Natural killer cell treated with Interleukin-12 subunit alpha and Interleukin-12 subunit beta and Interleukin-15 and Interleukin-18, amount 100 ng/mL, for 72 hours (primary cell): ENCODE data around the gene LRMDA. TPM values are rescaled to one million over a fixed set of nuclear protein-coding genes. Genes with fewer than 3 reads are reported as not detected.
"Not testable (repeated sequence)": the region's sequence is repeated elsewhere in the genome, so short reads cannot be mapped to it uniquely, and the experiment has no call there.

ENCODE experiments used
- ATAC-seq, 2 donors: fragments of 150-1000 bp; cut with Tn5 transposase in 1 of 2; sonication (Bioruptor Pico), chemical (Tn5 transposase) in 1 of 2; 2 replicates each; pipeline ENCODE4 v1.10.0; 2021
- DNase-seq: peaks from one replicate; pipeline ENCODE4 v3.0.0; 2022; ENCODE audit warnings: low spot score
- H3K27ac Mint-ChIP-seq, 2 donors: 1 replicate in 1 of 2; 2 replicates in 1 of 2; pipeline ENCODE4 v1.8.0; 2022; ENCODE audit warnings: mixed read lengths in 2 of 2, mild to moderate bottlenecking in 1 of 2, moderate library complexity in 1 of 2
- H3K27me3 Mint-ChIP-seq, 2 donors: 1 replicate in 1 of 2; 2 replicates in 1 of 2; pipeline ENCODE4 v1.8.0; 2022; ENCODE audit warnings: mixed read lengths in 2 of 2
- H3K36me3 Mint-ChIP-seq: one replicate; pipeline ENCODE4 v1.8.0; 2022; ENCODE audit warnings: mixed read lengths
- H3K4me1 Mint-ChIP-seq, 2 donors: 1 replicate in 1 of 2; 2 replicates in 1 of 2; pipeline ENCODE4 v1.8.0; 2022; ENCODE audit warnings: low read depth in 2 of 2, mixed read lengths in 2 of 2, mild to moderate bottlenecking in 1 of 2
- H3K4me3 Mint-ChIP-seq: one replicate; pipeline ENCODE4 v1.8.0; 2022; ENCODE audit warnings: mixed read lengths
- H3K9me3 Mint-ChIP-seq: 2 replicates; pipeline ENCODE4 v1.8.0; 2022; ENCODE audit warnings: mixed read lengths
- total RNA-seq, 2 donors: library from RNA; stranded (reverse); gene quantifications; one replicate each; pipeline ENCODE4 v1.2.3, GENCODE V29; 2022

The LRMDA gene
- total RNA-seq, 2 donors from 2014 or later, result 0.92 to 1.8 TPM

- H3K9me3 Mint-ChIP-seq, result no peaks in the 10 kb centered on the region
- ATAC-seq (no peak), DNase-seq (no peak)
- no peak overlapping the region for H3K27ac Mint-ChIP-seq
- H3K4me3 Mint-ChIP-seq, result no peak overlapping the region
- H3K36me3 Mint-ChIP-seq, result no peaks in the 10 kb centered on the region
- peaks cover 0 to 6% of the 10 kb centered on the region in 2 donors for H3K4me1 Mint-ChIP-seq
- peaks cover 13 to 44% of the 10 kb centered on the region in 2 donors for H3K27me3 Mint-ChIP-seq
Measured at GRCh38 chr10:75509706-75510105, 78.3 kb downstream of the LRMDA start.

DNA sequence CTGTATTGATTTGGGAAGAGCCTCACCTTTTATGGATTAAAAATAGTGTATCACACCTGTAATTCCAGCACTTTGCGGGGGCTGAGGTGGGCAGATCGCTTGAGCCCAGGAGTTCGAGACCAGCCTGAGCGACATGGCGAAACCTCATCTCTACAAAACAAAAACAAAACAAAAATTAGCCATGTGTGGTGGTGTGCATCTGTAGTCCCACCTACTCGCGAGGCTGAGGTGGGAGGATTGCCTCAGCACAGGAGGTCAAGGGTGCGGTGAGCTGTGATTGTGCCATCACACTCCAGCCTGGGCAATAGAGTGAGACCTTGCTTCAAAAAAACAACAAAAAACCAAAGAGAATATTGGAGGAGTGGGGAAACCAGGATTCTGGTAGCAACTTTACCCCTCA, 79.6 kb downstream of the LRMDA start:
- no peaks in the 10 kb centered on the region for H3K9me3 Mint-ChIP-seq
- H3K4me3 Mint-ChIP-seq, result no peak overlapping the region
- H3K4me1 Mint-ChIP-seq, result peaks cover 3 to 8% of the 10 kb centered on the region in 2 donors
- ATAC-seq (no peak), DNase-seq (no peak)
- H3K36me3 Mint-ChIP-seq, result no peaks in the 10 kb centered on the region
- no peak overlapping the region for H3K27ac Mint-ChIP-seq
- peaks cover 11 to 31% of the 10 kb centered on the region in 2 donors for H3K27me3 Mint-ChIP-seq

- DNase-seq (no peak), ATAC-seq (no peak)
- no peaks in the 10 kb centered on the region for H3K9me3 Mint-ChIP-seq
- H3K27ac Mint-ChIP-seq, result no peak overlapping the region
- H3K27me3 Mint-ChIP-seq, result peaks cover 11 to 31% of the 10 kb centered on the region in 2 donors
- H3K4me3 Mint-ChIP-seq, result no peak overlapping the region
- H3K36me3 Mint-ChIP-seq, result no peaks in the 10 kb centered on the region
- peaks cover 10 to 15% of the 10 kb centered on the region in 2 donors for H3K4me1 Mint-ChIP-seq
Measured at GRCh38 chr10:75512203-75512933, 80.9 kb downstream of the LRMDA start.

DNA sequence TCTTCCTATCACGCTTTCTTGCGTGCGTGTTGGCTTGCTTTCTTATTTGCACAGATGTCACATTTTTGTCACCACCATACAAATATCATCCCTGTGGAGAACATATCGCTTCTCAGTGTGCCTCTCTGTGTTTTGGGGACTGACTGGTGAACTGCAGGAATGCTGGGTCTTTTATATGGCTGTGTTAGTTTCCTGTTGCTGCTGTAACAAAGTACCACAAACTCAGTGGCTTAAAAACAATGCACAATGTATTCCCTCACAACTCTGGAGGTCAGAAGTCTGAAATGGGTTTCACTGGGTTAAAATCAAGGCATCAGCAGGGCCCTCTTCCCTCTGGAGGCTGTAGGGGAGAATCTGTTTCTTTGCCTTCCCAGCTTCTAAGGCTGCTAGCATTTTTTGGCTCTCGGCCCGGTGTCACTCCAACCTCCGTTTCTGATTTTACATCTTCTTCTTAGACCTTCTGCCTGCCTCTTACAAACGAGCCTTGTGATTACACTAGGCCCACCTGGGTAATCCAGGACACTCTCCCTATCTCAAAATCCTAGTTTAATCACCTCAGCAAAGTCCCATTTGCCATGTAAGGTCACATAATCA, 82.0 kb downstream of the LRMDA start:
- H3K4me3 Mint-ChIP-seq, result no peak overlapping the region
- peaks cover 10 to 15% of the 10 kb centered on the region in 2 donors for H3K4me1 Mint-ChIP-seq

GRCh38 chr10:75514830-75515229, 83.4 kb downstream of the LRMDA start:
- Mint-ChIP-seq H3K4me3 (no peak overlapping the region), H3K36me3 (peaks cover 9% of the 10 kb centered on the region), H3K9me3 (no peaks in the 10 kb centered on the region), H3K27me3 (peaks cover 20 to 48% of the 10 kb centered on the region in 2 donors), H3K4me1 (peaks cover 9 to 10% of the 10 kb centered on the region in 2 donors), H3K27ac (no peak overlapping the region)
- no peak for ATAC-seq
- no peak for DNase-seq

More for the DNA sequence above, 82.0 kb downstream of the LRMDA start:
- peaks cover 3% of the 10 kb centered on the region for H3K36me3 Mint-ChIP-seq
- no peak for ATAC-seq
- H3K27me3 Mint-ChIP-seq, result peaks cover 15 to 34% of the 10 kb centered on the region in 2 donors
- no peak for DNase-seq
- H3K9me3 Mint-ChIP-seq, result no peaks in the 10 kb centered on the region
- H3K27ac Mint-ChIP-seq, result no peak overlapping the region

GRCh38 chr10:75516154-75516553, 84.7 kb downstream of the LRMDA start:
- not testable (repeated sequence) for ATAC-seq, H3K4me3 Mint-ChIP-seq, DNase-seq, H3K27ac Mint-ChIP-seq, H3K9me3 Mint-ChIP-seq, H3K36me3 Mint-ChIP-seq
- H3K27me3 Mint-ChIP-seq, result peaks cover 23 to 50% of the 10 kb centered on the region in 2 donors
- peaks cover 9 to 10% of the 10 kb centered on the region in 2 donors for H3K4me1 Mint-ChIP-seq

- not testable (repeated sequence) for H3K27ac Mint-ChIP-seq, ATAC-seq, H3K36me3 Mint-ChIP-seq, H3K4me3 Mint-ChIP-seq, H3K9me3 Mint-ChIP-seq, DNase-seq
- peaks cover 9 to 10% of the 10 kb centered on the region in 2 donors for H3K4me1 Mint-ChIP-seq
- peaks cover 19 to 40% of the 10 kb centered on the region in 2 donors for H3K27me3 Mint-ChIP-seq
Measured at GRCh38 chr10:75519213-75519612, 87.8 kb downstream of the LRMDA start.

GRCh38 chr10:75521194-75521829, 89.9 kb downstream of the LRMDA start:
- not testable (repeated sequence) for ATAC-seq, H3K9me3 Mint-ChIP-seq

DNA sequence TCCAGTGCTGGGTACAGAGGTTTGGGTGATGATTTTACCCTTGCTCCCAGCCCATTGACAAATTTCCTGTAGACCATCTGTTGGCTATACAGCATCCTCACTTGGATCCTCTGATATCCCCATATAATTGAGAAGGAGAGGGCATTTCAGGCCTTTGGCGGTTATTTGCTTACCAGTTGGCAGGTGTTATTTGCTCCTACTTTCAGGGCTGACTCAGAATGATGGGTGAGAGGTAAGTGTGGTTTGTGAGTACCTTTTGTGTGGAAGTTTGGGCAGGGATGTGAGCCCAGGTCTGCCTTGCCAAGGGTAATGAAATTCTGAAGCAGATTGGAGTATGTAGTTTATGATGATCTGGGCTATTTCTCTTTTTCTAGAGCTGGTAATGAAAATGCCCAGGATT, 93.6 kb downstream of the LRMDA start:
- DNase-seq (no peak), ATAC-seq (no peak)
- Mint-ChIP-seq H3K4me1 (no peaks in the 10 kb centered on the region), H3K36me3 (no peaks in the 10 kb centered on the region), H3K27ac (no peak overlapping the region), H3K4me3 (no peak overlapping the region), H3K9me3 (peaks cover 5% of the 10 kb centered on the region), H3K27me3 (peaks cover 14 to 42% of the 10 kb centered on the region in 2 donors)

More at GRCh38 chr10:75521194-75521829, 89.9 kb downstream of the LRMDA start:
- H3K27me3 Mint-ChIP-seq, result peaks cover 19 to 43% of the 10 kb centered on the region in 2 donors
- not testable (repeated sequence) for H3K4me3 Mint-ChIP-seq, H3K4me1 Mint-ChIP-seq, DNase-seq, H3K27ac Mint-ChIP-seq, H3K36me3 Mint-ChIP-seq

GRCh38 chr10:75525646-75526045, 94.2 kb downstream of the LRMDA start:
- DNase-seq, result no peak
- Mint-ChIP-seq H3K9me3 (no peaks in the 10 kb centered on the region), H3K4me1 (no peaks in the 10 kb centered on the region), H3K27me3 (peaks cover 9 to 36% of the 10 kb centered on the region in 2 donors), H3K36me3 (no peaks in the 10 kb centered on the region), H3K4me3 (no peak overlapping the region), H3K27ac (no peak overlapping the region)
- ATAC-seq, result no peak

GRCh38 chr10:75527542-75527941, 96.1 kb downstream of the LRMDA start:
- H3K36me3 Mint-ChIP-seq, result no peaks in the 10 kb centered on the region
- peaks cover 7 to 27% of the 10 kb centered on the region in 2 donors for H3K27me3 Mint-ChIP-seq
- H3K9me3 Mint-ChIP-seq, result no peaks in the 10 kb centered on the region
- no peak overlapping the region for H3K4me3 Mint-ChIP-seq
- no peak for ATAC-seq
- no peak overlapping the region for H3K27ac Mint-ChIP-seq
- H3K4me1 Mint-ChIP-seq, result no peaks in the 10 kb centered on the region
- DNase-seq, result no peak

GRCh38 chr10:75528392-75528791, 97.0 kb downstream of the LRMDA start:
- no peaks in the 10 kb centered on the region for H3K36me3 Mint-ChIP-seq
- ATAC-seq (no peak), DNase-seq (no peak)
- no peaks in the 10 kb centered on the region for H3K9me3 Mint-ChIP-seq
- H3K4me1 Mint-ChIP-seq, result no peaks in the 10 kb centered on the region
- no peak overlapping the region for H3K4me3 Mint-ChIP-seq
- peaks cover 7 to 34% of the 10 kb centered on the region in 2 donors for H3K27me3 Mint-ChIP-seq
- no peak overlapping the region for H3K27ac Mint-ChIP-seq

DNA sequence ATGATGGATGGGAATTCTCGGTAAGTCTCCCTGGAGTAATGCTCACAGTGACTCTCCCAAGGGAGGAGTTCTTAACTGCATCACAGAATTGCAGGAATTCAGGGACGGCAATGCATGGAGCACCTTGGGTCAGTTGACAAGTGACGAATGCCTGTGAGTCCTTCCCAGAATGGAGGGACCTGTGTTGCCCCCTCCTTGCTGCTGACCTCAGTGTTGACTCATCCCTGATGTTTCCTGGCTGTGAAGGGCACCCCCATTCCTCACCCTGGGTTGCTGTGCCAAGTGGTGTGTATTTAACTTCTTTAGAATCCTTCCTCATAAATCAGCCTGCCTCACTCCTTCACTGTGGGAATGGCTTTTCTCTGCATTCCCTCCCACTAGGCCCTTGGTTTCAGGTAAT, 98.9 kb downstream of the LRMDA start:
- no peak overlapping the region for H3K27ac Mint-ChIP-seq
- no peaks in the 10 kb centered on the region for H3K4me1 Mint-ChIP-seq
- no peak for ATAC-seq
- no peak for DNase-seq
- peaks cover 7 to 35% of the 10 kb centered on the region in 2 donors for H3K27me3 Mint-ChIP-seq
- no peak overlapping the region for H3K4me3 Mint-ChIP-seq
- H3K9me3 Mint-ChIP-seq, result no peaks in the 10 kb centered on the region
- no peaks in the 10 kb centered on the region for H3K36me3 Mint-ChIP-seq

- H3K36me3 Mint-ChIP-seq, result no peaks in the 10 kb centered on the region
- H3K27me3 Mint-ChIP-seq, result peaks cover 7 to 35% of the 10 kb centered on the region in 2 donors
- H3K4me3 Mint-ChIP-seq, result no peak overlapping the region
- H3K4me1 Mint-ChIP-seq, result no peaks in the 10 kb centered on the region
- DNase-seq (no peak), ATAC-seq (no peak)
- H3K9me3 Mint-ChIP-seq, result no peaks in the 10 kb centered on the region
- no peak overlapping the region for H3K27ac Mint-ChIP-seq
Measured at GRCh38 chr10:75531571-75532031, 100.2 kb downstream of the LRMDA start.
